HCT116 (cell line): ENCODE results near the gene DNAJC6. TPM values are rescaled to one million over a fixed set of nuclear protein-coding genes. Genes with fewer than 3 reads are reported as not detected.

ENCODE experiments used
- ATAC-seq: fragments of 200-7000 bp; cut with Tn5 transposase; 2 replicates; pipeline ENCODE4 v1.9.1; 2020; ENCODE audit warnings: mild to moderate bottlenecking, moderate library complexity
- BruUV-seq: library from RNA; stranded (reverse); fragments of 400-500 nt; replicated peaks from 2 replicates; lab custom pipeline; 2021; lab: Mats Ljungman, UMichigan
- CTCF ChIA-PET: fragments of 300-600 bp; sonication (Branson Sonifier 250); formaldehyde crosslinking; loops from one replicate; lab custom pipeline; 2021; ENCODE audit warnings: antibody characterized with exemption; lab: Charles Lee
- POLR2A ChIA-PET: fragments of 300-600, 350-600 bp; sonication (Branson Sonifier 250); formaldehyde crosslinking; loops from one replicate; lab custom pipeline; 2021; ENCODE audit warnings: antibody characterized with exemption; lab: Charles Lee
- RAD21 ChIA-PET, 2 experiments: fragments of 300-600 bp; sonication (Branson Sonifier 250); formaldehyde crosslinking; loops; one replicate each; lab custom pipeline; 2023; ENCODE audit warnings: low total read pairs in 2 of 2; ENCODE audit not compliant: uncharacterized antibody in 2 of 2, unreplicated experiment in 2 of 2, low non-redundant PET in 1 of 2; lab: Charles Lee
- DNase-seq: peaks from one replicate; pipeline ENCODE4 v3.0.0-alpha.2; 2010; ENCODE audit warnings: low read depth, low spot score
- H2AFZ ChIP-seq: fragments of 200-600 bp; shearing (Covaris generic), sonication (generic); 2 replicates; pipeline ENCODE4 v1.6.1; 2017; ENCODE audit warnings: low read depth, mixed run types, mixed read lengths, antibody characterized with exemption, low read length; ENCODE audit not compliant: poor library complexity, severe bottlenecking
- H3K27ac ChIP-seq: 2 replicates; pipeline ENCODE4 v1.5.1; 2012; ENCODE audit warnings: low read depth, low read length
- H3K27me3 ChIP-seq: fragments of 200-600 bp; sonication (generic); 2 replicates; pipeline ENCODE4 v1.6.1; 2016; ENCODE audit warnings: mixed run types, low read length, mixed read lengths; ENCODE audit not compliant: insufficient read depth
- H3K36me3 ChIP-seq, 2 experiments: fragments of 200-500 bp in 1 of 2; fragments of 200-600 bp in 1 of 2; sonication (Bioruptor generic) in 1 of 2; sonication (generic) in 1 of 2; 2 replicates each; pipeline versions ENCODE4 v1.5.1 to v1.6.1; 2014 to 2016; ENCODE audit warnings: low read length in 2 of 2, inconsistent platforms in 1 of 2, mixed read lengths in 1 of 2, mixed run types in 1 of 2; ENCODE audit not compliant: insufficient read depth in 2 of 2, control insufficient read depth in 1 of 2
- H3K4me1 ChIP-seq, 2 experiments: fragments of 200-600 bp in 1 of 2; sonication (generic) in 1 of 2; 2 replicates each; pipeline versions ENCODE4 v1.5.1 to v1.6.1; 2012 to 2017; ENCODE audit warnings: low read length in 2 of 2, inconsistent platforms in 1 of 2, mild to moderate bottlenecking in 1 of 2, mixed read lengths in 1 of 2, mixed run types in 1 of 2, moderate library complexity in 1 of 2; ENCODE audit not compliant: insufficient read depth in 2 of 2, control insufficient read depth in 1 of 2
- H3K4me2 ChIP-seq: fragments of 200-600 bp; sonication (generic); 2 replicates; pipeline ENCODE4 v1.6.1; 2017; ENCODE audit warnings: mixed run types, low read length, mixed read lengths
- H3K4me3 ChIP-seq, 2 experiments: fragments of 200-600 bp in 1 of 2; sonication (generic) in 1 of 2; replicated peaks in 1 of 2; 2 replicates each; pipeline ENCODE4 v1.5.1; 2011 to 2016; ENCODE audit warnings: low read length in 2 of 2, control low read depth in 1 of 2, low read depth in 1 of 2, mild to moderate bottlenecking in 1 of 2, mixed read lengths in 1 of 2, mixed run types in 1 of 2
- H3K79me2 ChIP-seq: fragments of 200-600 bp; sonication (generic); 2 replicates; pipeline ENCODE4 v1.6.1; 2017; ENCODE audit warnings: mild to moderate bottlenecking, mixed run types, low read length, moderate library complexity, mixed read lengths; ENCODE audit not compliant: insufficient read depth
- H3K9ac ChIP-seq: fragments of 200-600 bp; sonication (generic); 2 replicates; pipeline ENCODE4 v1.6.1; 2016; ENCODE audit warnings: low read length, mixed read lengths
- H3K9me2 ChIP-seq: fragments of 200-600 bp; sonication (generic), shearing (Covaris generic); 2 replicates; pipeline ENCODE4 v1.6.1; 2017; ENCODE audit warnings: mixed run types, mild to moderate bottlenecking, moderate library complexity; ENCODE audit not compliant: insufficient read depth
- H3K9me3 ChIP-seq, 2 experiments: fragments of 200-500 bp in 1 of 2; fragments of 200-600 bp in 1 of 2; sonication (Bioruptor generic) in 1 of 2; sonication (generic) in 1 of 2; 2 replicates each; pipeline ENCODE4 v1.6.1; 2014 to 2017; ENCODE audit warnings: low read length in 2 of 2, mixed read lengths in 2 of 2, inconsistent platforms in 1 of 2, low read depth in 1 of 2, mild to moderate bottlenecking in 1 of 2, mixed run types in 1 of 2, moderate library complexity in 1 of 2; ENCODE audit not compliant: control insufficient read depth in 1 of 2, insufficient read depth in 1 of 2
- H4K20me1 ChIP-seq: fragments of 200-600 bp; sonication (generic), shearing (Covaris generic); 2 replicates; pipeline ENCODE4 v1.6.1; 2017; ENCODE audit warnings: mixed run types, mild to moderate bottlenecking, moderate library complexity; ENCODE audit not compliant: insufficient read depth
- ELF1 ChIP-seq: IDR thresholded peaks from 2 replicates; pipeline ENCODE4 v1.6.1; 2012; ENCODE audit warnings: low read depth, borderline replicate concordance
- JUND ChIP-seq: IDR thresholded peaks from 2 replicates; pipeline ENCODE4 v1.6.1; 2012
- POLR2A ChIP-seq: IDR thresholded peaks from 2 replicates; pipeline ENCODE4 v1.7.0; 2011; ENCODE audit warnings: borderline replicate concordance; ENCODE audit not compliant: insufficient read depth, insufficient read length; ENCODE audit errors: extremely low read depth
- POLR2AphosphoS5 ChIP-seq: IDR thresholded peaks from 2 replicates; pipeline ENCODE4 v1.6.1; 2011; ENCODE audit warnings: mild to moderate bottlenecking, low read depth, low read length, moderate library complexity
- RAD21 ChIP-seq: IDR thresholded peaks from 2 replicates; pipeline ENCODE4 v1.6.1; 2012; ENCODE audit warnings: low read depth, mild to moderate bottlenecking
- SIN3A ChIP-seq: IDR thresholded peaks from 2 replicates; pipeline ENCODE4 v1.6.1; 2012; ENCODE audit warnings: low read depth
- ZBTB33 ChIP-seq: IDR thresholded peaks from 2 replicates; pipeline ENCODE4 v1.6.1; 2011; ENCODE audit warnings: mild to moderate bottlenecking, low read length, moderate library complexity; ENCODE audit not compliant: insufficient replicate concordance; ENCODE audit errors: extremely low read depth
- ZFX ChIP-seq: fragments of 450-650 bp; IDR thresholded peaks from 2 replicates; pipeline ENCODE4 v1.6.1; 2017
- ZNF274 ChIP-seq: fragments of 200-500 bp; sonication (Bioruptor generic); IDR thresholded peaks from 2 replicates; pipeline ENCODE4 v1.6.1; 2014; ENCODE audit warnings: mild to moderate bottlenecking, low read depth, low read length, inconsistent platforms
- intact Hi-C: fragments of 100-400 bp; cut with micrococcal nuclease; formaldehyde crosslinking; loops from 2 replicates; pipeline ENCODE4 v1.10.0; 2022
- total RNA-seq: library from RNA; stranded (reverse); gene quantifications from one replicate; pipeline ENCODE4 v1.2.1, GENCODE V29; 2021; ENCODE audit not compliant: unreplicated experiment

Gene DNAJC6
- total RNA-seq, 1 experiment from 2014 or later: 9.0 TPM

GRCh38 chr1:65334081-65334480 is 24.7 kb downstream of the DNAJC6 start:
- RAD21 ChIA-PET: no interaction called here
- intact Hi-C loops: no loop called here
- Histone ChIP-seq H3K79me2 (no peaks in the 10 kb centered on the region), H3K27me3 (no peaks in the 10 kb centered on the region), H3K4me3 (no peak overlapping the region), H4K20me1 (no peaks in the 10 kb centered on the region), H3K9me2 (no peaks in the 10 kb centered on the region), H3K4me1 (no peaks in the 10 kb centered on the region), H3K27ac (no peak overlapping the region), H3K4me2 (no peak overlapping the region), H3K9me3 (no peaks in the 10 kb centered on the region), H2AFZ (no peak overlapping the region), H3K9ac (no peak overlapping the region), H3K36me3 (no peaks in the 10 kb centered on the region)
- BruUV-seq: no TSS peak
- DNase-seq: no peak
- ATAC-seq: no peak
- TF ChIP-seq ZNF274 (no peak), ZFX (no peak), SIN3A (no peak), POLR2AphosphoS5 (no peak), RAD21 (no peak), POLR2A (no peak), ZBTB33 (no peak), JUND (no peak), ELF1 (no peak)
- CTCF ChIA-PET: no interaction called here
- POLR2A ChIA-PET: no interaction called here
